Activated CD8-positive, alpha-beta memory T cell treated with anti-CD3 and anti-CD28 coated beads for 4 hours (primary cell): Measurements from ENCODE around the gene TMEM158.

Source experiments
- DNase-seq, 2 donors: peaks; one replicate each; pipeline ENCODE4 v3.0.0-alpha.2; 2020; ENCODE audit warnings: low read depth in 2 of 2

The TMEM158 gene

DNA sequence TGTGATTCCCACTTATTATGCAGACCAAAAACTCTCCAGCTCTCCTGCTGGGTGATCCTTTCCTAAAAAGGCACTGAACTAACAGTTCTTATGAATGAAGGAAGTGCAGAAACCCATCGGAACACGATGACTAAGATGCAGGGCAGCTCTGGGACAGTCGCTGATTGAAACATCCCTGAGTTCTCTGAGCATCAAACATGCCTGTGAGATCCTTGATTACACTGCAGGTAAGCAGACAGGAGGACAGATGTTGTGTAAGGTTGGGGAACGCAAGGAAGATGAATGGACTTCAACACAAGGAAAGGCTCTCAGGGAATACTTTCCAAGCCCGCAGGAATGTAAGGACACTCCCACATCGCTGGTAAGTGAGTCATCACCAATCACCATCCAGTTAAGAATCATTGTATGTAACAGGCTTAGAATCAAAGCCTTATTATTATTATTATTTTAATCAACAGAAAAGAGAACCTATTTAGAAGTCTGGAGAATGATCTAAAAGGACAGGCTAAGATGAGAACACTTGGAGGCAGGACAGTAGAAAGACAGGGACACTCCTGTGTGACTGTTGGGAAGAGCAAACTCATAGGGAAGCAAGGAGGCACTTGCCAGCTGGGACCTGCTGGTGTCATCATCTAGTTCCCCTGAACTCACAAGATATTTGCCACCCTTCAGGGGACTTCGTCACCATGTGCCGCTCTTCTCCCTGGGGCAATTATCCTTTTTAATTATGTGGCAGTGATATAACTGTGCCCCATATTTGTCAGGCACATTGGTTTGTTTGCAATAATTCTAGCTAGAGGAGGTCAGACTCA is 26.0 kb downstream of the TMEM158 start:
- no peak for DNase-seq

DNA sequence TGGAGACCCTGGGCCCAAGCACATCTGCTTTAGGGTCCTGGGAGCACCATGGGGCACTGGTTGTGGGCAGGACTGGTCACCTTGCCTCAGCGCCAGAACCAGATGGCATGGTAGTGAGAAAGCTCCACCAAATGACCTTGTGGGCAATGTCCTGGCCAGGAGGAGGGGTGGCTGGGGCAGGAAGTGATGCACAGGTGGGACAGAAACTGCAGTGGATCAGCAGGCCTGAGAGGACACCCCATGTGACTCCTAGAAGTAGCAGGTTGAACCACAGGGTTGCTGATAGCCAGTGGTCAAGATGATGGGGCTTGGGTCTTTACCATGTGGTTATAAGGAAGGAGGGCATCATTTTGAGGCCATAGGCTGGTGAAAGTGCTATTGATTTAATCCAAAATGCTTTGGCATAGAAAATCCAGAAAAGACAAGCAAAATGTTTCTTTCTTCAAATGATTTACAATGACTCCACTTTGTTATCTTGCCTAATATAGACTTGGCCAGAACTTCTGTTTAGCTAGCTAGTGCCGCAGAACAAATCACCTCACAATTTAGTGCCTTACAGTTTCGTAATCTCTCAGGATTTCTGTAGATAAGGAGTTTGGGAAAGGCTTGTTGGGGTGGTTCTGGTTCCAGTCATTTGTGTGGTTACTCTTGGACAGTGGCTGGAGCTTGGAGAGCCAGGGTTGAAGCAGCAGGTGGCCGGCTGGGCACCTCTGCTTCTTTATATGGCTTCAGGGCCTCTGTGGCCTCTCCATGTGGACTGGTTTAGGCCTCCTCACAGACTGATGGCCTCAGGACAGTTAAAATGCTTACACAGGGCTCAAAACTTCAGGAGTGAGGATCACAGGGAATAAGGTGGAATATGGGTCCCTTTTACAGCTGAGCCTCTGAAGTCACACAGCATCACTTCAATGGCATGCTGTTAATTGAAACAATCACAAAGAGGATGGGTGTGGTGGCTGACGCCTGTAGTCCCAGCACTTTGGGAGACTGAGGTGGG is 27.5 kb downstream of the TMEM158 start:
- DNase-seq: no peak

DNA sequence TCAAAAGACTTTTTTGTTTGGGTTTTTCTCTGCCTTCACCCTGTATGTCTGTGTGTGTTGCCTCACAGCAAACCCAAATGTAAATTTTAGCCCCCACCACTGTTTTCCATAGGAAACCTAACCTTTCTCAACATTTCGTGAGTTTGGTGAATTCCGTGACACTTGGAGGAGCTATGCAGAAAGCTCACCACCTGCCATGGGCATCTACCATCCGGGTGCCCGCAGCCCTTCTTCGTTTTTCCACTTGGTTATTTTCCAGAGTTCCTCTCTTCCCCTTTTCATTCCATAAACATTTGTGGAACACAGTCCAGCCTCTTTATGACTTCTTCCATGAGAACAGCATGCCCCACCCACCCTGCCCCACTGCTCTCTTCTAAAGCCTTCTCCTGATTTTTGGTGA is 31.3 kb downstream of the TMEM158 start:
- no peak for DNase-seq

DNA sequence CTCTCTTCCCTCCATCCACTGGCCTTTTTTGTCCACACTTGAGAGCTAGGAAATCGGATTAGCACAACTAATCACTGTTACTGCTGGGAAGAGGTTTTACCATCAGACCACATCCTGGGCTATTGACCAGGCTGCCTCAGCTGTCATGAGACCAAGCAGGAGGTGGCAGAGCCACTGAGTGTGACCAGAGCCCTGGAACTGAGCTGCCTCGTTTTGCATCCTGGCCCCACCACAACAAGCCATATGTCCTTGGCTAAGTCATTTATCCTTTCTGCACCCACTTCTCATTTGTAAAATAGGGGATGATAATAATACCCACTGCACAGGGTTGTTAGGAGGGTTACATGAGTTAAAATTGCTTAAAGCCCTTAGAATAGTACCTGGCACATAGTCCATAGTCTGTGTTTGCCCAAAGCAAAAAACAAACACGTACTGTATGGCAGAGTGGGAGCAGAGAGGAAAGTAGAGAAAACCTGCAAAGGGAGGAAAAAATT is 34.1 kb downstream of the TMEM158 start:
- DNase-seq: no peak

DNA sequence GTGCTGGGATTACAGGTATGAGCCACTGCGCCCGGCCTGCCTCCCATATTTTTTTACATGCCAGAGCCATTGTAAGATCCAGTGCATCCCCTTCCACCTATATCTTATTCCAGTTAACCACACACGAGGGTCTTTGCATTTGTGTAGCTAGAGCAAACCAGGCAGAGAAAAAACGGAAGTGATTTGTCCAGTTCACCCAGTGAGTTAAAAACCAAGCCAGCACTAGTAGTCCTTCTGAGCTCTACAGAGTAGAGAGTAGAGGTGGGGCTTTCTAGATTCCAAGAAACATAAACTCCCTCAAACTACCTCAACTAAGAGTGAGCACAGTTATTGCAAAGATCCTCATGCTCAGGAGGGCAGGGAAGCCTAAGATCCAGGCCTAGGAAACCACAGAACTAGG is 34.7 kb downstream of the TMEM158 start:
- DNase-seq: no peak

DNA sequence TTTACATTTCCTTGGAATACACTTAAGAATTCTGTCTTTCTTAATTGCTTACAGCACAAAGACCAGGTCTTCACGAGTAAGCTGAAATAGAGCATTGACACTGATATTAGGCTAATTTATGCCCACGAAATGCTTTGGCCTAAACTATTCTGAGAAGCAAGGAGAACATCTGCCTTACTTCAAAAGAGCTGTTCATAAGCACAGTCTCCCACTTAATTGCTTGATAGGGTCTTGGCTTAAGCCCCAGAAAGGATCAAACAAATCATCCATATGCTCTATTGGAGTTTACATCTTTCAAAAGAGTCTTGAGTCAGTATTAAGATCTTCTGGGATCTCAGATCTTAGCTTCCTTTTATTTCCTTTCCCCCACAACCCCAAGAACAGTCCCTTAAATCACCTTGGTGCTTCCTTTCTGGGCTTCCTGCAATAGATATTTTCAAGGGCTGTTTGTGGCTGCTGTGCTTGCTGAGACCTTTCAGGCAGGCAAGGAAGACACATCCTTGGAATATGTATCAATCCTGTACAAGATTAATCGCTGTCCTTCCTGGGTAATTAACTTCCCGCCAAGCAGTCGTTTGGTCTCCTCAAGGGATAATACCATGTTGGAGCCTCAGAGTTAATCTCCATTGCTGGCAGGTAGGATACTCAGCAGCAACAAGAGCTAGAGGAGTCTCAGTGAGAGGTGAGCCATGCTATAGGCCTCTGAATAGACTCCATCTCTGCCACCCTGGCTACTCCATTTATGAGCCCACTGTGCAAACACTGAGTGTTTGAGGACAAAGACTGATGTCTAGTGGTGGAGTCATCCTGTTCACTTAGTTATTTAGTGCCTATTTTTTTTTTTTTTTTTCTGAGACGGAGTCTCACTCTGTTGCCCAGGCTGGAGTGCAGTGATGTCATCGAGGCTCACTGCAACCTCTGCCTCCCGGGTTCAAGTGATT is 37.1 kb downstream of the TMEM158 start:
- no peak for DNase-seq

DNA sequence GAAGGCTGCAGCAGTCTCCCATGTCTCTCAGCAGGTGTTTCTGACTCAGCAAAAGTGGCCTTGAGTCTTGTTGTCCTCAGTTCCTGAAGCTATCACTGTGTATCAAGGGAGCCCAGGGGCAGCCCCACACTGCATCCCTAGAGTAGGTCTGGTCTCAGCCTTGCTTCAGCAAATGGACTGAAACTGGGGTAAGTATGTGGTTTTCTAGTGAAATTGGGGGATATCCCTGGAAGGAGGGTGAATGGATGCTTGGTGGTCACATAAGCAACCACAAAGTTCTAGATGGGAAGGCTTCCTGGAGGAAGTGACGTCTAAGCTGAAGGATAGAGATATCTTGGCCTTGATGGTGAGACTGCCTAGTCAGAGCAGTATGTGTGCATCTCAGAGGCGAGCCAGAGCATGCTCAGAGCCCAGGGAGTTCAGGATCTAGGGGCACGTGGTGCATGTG is 38.4 kb downstream of the TMEM158 start:
- DNase-seq: no peak

DNA sequence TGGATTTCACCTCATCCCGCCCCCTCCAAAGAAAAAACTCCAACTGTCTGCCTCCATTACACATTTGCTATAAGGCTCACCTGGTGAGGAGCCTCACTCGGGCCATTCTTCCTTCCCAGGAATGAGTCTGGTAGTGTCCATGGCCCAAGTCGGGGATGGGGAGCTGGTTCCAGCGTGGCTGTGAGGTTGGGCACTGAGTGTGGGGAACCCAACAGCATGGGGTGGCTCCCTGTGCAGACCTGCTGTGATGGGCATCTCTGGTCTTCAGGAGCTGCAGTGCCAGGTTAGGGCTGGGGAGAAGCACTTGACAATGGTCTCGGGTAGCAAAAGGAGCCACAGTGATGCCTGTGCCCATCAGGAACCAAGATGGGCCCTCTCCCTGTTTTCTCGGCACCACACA is 39.2 kb downstream of the TMEM158 start:
- no peak for DNase-seq

DNA sequence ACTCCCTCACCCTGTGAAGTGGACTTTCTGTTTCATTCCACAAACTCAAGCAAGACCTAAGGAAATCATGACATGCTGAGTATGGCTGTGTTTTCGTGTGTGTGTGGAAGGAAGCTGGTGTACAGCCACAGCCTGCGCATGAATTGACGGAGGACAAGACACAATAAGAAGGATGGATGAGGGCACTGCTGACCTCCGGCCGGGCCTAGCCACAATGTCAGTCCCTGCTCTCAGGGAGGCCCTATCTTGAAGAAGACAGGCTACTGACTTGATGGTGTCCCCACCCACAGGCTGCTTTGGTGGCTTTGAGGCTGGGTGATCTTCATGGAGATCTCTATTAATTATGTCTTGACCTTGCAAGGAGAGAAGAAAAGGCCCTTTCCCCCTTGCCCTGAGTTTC is 40.6 kb downstream of the TMEM158 start:
- DNase-seq: no peak

DNA sequence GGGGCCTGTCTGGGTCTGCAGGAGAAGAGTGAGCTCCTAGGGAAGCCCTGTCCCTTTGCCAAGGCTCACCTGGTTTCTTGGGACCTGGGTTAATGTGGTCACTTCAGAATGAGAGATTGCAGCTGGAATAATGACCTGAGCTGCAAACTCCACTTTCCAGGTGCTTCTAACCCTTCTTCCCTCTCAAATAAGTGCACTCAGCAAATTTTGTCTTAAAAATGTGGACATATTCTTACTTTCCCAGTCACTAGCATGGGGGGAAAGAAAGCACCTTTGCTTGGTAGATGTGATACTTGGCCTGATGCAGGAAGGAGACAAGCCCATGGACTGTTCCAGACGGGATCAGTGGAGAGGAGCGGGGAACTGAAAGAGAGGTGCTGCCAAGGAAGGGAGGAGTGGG is 41.0 kb downstream of the TMEM158 start:
- no peak for DNase-seq

DNA sequence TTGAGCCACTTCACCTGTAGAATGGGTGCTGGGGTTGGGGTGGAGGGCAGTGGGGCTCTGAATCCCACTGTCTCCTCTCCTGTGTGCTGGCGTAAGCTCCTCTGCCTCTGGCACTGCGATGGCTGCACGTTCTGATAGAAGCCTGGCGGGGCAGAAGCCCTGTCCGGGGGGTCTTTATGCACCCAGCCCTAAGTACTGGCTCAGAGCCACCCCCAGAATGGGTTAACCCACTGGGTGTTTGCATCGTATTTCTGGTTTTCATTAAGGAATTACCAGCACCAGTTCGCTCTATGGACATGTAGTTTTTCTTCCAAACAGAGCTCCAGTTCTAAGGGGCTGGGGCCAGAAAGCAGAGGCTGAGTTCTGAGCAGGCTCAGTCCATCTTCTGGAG is 42.2 kb downstream of the TMEM158 start:
- no peak for DNase-seq

DNA sequence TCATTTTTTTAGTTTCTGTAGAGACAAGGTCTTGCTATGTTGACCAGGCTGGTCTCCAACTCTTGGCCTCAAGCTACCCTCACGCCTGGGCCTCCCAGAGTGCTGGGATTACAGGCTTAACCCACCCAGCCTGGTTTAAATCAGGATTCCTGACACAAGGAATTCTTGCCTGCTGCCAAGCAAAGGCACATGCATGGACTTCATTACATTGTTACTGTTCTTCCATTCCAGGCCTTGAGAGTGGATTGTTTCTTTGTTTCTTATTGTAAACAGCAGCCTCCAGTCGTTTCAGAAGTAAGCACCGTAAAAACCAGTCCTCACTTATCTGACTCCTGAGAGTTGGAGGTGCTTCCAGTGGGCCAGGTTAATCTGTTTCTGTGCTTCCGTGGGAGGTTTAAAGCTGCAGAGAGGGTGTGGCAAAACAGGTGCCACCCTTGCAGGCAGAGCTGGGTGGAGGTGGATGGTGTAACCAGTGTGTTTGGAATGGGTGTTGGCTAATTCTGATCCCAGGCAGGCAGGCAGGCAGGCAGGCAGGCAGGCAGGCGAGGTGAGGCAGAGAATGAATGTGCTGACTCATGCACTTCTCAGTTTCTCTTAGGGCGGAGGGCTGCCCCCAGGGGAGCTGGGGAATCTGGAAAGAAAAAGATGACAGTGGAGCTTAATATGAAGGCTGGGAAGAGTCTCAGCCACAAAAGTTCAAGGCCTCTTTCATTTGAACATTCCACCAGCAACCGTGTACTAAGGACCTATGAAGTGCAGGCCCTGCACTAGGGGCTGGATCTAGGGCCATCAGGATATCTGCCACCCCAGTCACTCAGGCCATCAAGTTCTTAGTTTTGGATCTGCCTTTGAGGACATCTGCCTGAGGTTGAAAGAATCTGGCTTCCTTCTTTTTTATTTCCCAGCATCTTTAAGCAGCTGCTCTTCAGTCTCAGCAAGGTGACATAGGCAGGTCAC is 42.9 kb downstream of the TMEM158 start:
- DNase-seq: no peak

DNA sequence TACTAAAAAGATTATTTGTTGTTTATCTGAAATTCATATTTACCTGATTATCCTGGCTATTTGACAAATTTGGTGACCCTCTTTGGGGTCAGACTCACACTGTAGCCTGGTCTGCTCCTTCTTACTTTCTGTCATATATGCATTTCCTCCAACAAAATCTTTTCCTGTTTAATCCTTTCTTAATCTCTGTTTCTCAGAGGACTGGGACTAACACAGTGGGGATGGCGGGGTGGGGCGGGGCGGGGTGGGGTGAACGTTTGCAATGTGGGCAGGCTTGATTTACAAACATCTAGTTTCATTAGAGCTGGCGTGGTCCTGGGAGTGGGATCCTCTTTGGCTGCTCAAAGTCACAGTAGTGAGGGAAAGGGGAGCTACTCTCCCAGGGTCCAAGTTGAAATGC is 44.6 kb downstream of the TMEM158 start:
- no peak for DNase-seq

DNA sequence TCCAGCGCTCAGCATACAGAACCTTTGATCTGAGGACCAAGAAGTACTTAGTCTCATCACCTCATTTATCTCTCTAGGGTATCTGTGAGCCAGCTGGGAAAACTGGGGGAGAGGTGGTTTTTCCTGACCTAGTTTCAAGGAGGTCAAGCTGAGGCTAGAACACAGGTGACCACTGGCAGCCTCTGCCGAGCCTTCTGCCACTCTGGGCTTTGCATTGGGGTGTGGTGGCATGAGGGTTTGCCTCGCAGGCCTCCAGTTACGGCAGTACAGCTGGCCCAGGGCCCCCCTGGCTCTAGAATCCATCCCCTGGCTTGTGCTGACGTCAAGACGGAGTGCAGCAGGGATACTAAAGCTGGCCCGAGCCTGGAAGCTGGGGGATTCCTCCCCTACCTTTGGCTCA is 45.2 kb downstream of the TMEM158 start:
- no peak for DNase-seq

DNA sequence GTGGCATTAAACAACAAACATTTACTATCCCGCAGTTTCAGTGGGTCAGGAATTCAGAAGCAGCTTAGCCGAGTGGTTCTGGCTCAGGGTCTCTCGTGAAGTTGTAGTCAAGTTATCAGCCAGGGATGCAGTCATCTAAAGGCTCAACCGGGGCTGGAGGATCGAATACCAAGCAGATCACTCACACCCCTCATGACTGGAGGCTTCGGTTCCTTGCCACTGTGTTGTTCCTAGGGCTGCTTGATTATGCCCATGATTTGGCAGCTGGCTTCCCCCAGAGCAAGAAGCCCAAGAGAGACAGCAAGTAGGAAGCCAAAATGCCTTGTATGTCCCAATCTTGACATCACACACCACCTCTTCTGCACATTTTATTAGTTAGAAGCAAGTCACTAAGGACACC is 46.0 kb downstream of the TMEM158 start:
- no peak for DNase-seq

DNA sequence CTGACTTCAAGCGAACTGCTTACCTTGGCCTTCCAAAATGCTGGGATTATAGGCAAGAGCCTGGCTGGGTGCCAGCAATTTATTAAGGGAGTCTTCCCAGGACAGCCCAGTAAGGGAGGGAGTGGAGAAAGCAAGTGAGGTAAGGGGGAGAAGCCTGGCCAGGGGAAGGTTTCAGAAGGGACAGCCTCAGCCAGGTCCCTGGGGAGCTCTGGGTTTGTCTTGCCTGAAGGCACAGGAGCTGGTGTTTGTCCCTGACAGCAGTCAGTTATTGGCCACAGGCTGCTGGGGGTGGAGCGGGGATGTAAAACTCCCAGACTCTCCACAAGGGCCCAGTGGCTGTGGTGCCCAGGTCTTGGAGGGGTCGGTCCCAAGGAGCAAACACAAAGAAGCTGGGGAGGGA is 46.9 kb downstream of the TMEM158 start:
- no peak for DNase-seq

DNA sequence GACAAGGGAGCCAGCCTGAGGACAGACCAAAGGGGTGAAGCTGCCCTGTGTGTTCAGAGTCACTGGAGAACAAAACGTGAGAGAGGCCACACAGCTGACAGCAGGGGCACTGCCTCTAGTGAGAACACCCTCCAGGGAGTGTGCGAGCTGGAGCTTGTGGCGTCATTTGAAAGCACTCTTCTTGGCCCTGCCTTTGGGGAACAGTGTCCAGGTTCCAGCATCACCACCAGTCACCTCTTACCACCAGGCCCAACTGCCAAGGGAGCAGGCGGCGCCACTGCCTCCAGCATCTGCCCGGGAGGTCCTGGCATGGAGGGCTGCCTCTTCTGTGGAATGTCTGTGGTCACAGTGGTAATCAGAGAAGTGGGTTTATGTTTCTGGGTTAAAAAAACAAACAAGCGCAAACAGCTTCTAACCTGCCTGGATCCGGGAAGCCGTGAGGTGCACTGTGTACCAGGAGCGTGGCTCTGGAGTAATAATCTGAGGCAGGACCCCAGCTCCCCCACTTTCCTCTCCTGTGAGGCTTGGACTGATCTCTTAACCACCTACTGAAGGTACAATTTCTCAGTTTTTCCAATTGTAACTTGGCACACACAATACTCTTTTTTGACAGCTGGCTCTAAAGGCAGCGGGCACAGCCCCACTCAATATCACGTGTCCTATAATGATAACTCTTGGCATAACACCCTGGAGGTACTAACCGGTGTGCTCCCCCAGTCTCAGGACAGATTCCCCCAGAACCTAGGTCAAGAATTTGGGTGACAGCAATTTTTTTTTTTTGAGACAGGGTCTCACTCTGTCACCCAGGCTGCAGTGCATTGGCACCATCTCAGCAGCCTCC is 47.7 kb downstream of the TMEM158 start:
- no peak for DNase-seq

DNA sequence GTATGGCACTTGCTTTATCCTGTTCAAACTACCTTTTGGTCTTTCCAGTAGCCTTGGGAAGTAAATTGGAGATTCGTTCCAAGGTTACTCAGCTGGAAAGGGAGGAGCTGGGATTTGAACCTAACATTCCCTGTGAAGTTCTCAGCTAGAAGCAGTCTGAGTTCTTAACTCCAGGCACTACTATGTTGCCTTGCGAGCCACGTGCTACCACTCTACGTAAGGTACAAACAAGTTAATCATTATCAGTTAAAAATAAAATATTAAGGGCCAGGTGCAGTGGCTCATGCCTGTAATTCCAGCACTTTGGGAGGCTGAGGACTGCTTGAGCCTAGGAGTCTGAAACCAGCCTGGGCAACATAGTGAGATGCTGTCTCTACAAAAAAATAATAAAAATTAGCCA is 49.2 kb downstream of the TMEM158 start:
- DNase-seq: no peak
